Effector memory CD4-positive, alpha-beta T cell (primary cell): ENCODE results near the gene TUBG1.
A peak's percentile ranks its signal among the peaks of the same experiment; 100 is the strongest.
"Not testable (repeated sequence)": the region's sequence is repeated elsewhere in the genome, so short reads cannot be mapped to it uniquely, and the experiment has no call there.

ENCODE experiments used
- DNase-seq, 3 donors: peaks; one replicate each; pipeline ENCODE4 v3.0.0-alpha.2; 2020
- H3K27ac ChIP-seq: 2 replicates; pipeline ENCODE4 v1.7.0; 2013; ENCODE audit warnings: mild to moderate bottlenecking, low read length, moderate library complexity; ENCODE audit not compliant: insufficient read depth, poor library complexity, severe bottlenecking
- H3K27me3 ChIP-seq: replicated peaks from 2 replicates; pipeline ENCODE4 v1.7.0; 2013; ENCODE audit warnings: mild to moderate bottlenecking, low read length; ENCODE audit not compliant: insufficient read depth, control insufficient read depth, poor library complexity, severe bottlenecking
- H3K36me3 ChIP-seq: 2 replicates; pipeline ENCODE4 v1.7.0; 2013; ENCODE audit warnings: mild to moderate bottlenecking, low read length, moderate library complexity; ENCODE audit not compliant: control insufficient read depth, insufficient read depth
- H3K4me1 ChIP-seq: 2 replicates; pipeline ENCODE4 v1.7.0; 2013; ENCODE audit warnings: low read length, mild to moderate bottlenecking; ENCODE audit not compliant: control insufficient read depth, insufficient read depth, poor library complexity, severe bottlenecking
- H3K4me3 ChIP-seq: 2 replicates; pipeline ENCODE4 v1.7.0; 2013; ENCODE audit warnings: low read length, low read depth, mild to moderate bottlenecking; ENCODE audit not compliant: insufficient read depth, poor library complexity, severe bottlenecking
- H3K9me3 ChIP-seq: 2 replicates; pipeline ENCODE4 v1.7.0; 2013; ENCODE audit warnings: mild to moderate bottlenecking, low read length, moderate library complexity; ENCODE audit not compliant: control insufficient read depth

Gene TUBG1

DNA sequence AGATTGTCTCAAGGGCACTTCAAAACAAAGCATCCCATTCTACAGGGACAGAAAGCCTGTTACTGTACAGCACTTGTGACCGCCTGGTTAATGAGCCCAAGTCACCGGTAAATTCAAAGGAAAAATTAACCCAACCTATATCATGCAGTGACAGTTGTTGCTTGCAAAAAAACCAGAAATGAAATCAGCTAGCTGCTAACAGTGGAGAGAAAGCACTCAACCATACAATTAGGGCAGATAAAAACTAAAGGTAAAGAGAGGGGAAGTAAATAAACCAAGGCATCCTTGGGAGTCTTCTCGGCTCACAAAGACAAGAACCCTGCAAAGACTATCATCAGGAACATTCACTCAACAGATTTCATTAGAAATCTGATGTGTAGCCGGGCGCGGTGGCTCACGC, 6.2 kb upstream of the TUBG1 start:
- Histone ChIP-seq H3K27ac (no peak overlapping the region), H3K27me3 (no peaks in the 10 kb centered on the region), H3K9me3 (no peaks in the 10 kb centered on the region), H3K4me1 (peaks cover 18% of the 10 kb centered on the region), H3K36me3 (peaks cover 9% of the 10 kb centered on the region), H3K4me3 (no peak overlapping the region)
- no peak for DNase-seq

DNA sequence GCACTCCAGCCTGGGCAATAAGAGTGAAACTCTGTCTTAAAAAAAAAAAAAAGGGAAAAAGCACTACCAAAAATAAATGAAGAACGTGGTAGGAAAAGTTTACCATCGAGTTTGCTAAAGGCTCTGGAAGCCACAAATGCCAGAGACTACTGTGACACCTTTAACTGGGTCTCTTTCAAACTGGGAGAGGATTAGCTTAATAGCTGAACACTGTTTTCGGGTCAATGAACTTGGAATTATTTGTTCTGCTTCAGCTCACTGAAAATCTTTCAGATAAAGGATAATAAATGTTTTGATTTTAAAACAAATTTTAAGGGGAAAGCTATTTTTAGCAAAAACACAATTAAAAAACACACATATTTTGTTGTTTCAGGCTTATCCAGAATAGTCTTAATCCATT, 1.7 kb upstream of the TUBG1 start:
- Histone ChIP-seq H3K27me3 (no peaks in the 10 kb centered on the region), H3K4me1 (peaks cover 20% of the 10 kb centered on the region), H3K27ac (peak overlapping the region; percentile 96), H3K4me3 (peak overlapping the region; percentile 87), H3K9me3 (no peaks in the 10 kb centered on the region), H3K36me3 (peaks cover 8% of the 10 kb centered on the region)
- no peak for DNase-seq

DNA sequence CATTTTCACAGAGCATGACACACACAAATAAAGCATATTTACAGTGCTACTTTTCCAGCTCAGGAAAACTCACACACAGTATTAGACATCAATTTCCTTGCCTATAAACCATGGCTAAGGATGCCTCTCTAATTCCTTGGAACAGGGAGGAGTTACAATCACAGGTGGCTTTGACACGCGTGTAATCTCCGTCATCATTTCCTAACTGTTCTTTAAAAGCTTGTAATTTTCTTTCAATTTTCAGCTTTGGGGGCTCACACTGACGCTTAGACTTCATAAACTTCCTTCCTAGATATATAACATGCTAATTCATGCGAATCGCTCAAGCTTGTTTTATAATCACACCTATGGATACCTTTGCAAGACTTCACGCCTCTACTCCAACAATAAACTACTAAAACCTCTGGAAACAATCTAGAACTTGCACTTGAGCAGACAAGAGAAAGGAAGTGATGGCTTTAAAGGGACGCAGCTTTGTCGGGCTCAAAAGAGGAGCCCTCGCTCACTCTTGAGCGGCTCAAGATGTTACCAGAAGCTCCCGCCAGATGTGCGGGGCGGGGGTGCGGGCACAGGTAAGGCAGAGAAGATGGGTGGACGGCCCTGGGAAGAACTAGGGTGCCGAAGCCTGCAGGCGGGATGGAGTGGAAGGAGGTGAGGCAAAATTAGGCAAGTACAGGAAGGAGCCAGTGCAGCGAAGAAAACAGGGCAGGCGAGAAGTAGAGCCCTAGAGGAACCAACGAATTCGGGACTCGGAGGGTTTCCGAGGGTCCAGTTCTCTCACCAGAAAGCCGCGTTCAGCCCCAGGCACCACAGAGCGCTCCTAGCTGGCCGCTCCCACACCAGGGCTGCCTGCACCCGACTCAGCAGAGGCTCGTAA, 940 bp upstream of the TUBG1 start:
- no peaks in the 10 kb centered on the region for H3K9me3 ChIP-seq
- DNase-seq = peak in 1 of 3 donors; percentile 3
- H3K4me1 ChIP-seq = peaks cover 20% of the 10 kb centered on the region
- peaks cover 9% of the 10 kb centered on the region for H3K36me3 ChIP-seq
- H3K27ac ChIP-seq = peak overlapping the region; percentile 96
- H3K4me3 ChIP-seq = peak overlapping the region; percentile 87
- H3K27me3 ChIP-seq = no peaks in the 10 kb centered on the region

DNA sequence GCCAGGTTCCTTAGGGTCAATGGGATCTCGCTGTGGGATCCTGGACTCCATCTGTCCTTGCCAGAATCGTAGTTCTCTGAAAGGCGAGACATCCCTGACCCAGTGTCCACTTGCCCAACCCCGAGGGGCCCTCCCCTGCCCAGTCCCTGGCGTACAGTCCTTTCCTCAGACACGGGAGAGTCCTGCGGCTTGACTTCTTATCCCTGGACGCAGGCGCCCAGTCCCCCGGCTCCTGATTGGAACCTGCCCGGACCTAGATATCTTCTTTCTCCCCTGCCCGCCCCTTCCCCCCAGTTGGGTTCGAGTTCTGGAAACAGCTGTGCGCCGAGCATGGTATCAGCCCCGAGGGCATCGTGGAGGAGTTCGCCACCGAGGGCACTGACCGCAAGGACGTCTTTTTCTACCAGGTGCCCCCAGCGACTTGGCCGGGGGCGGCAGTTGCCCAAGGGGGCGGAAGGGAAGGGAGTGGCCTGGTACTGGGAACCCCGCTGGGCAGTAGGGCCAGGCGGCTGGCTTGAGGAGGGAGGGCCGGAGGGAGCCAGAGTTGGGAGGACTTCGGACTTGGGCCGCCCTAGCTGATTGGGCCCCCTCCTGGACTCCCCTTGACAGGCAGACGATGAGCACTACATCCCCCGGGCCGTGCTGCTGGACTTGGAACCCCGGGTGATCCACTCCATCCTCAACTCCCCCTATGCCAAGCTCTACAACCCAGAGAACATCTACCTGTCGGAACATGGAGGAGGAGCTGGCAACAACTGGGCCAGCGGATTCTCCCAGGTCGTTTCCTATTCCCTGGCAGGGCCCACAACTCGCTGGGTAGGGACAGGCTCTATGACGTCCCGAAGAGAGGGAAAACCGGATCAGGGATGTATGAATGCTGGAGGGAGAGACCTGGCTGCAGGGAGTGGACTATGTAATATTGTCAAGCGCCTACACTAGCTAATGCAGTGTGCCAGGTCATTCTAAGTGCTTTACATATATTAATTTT, 625 bp downstream of the TUBG1 start:
- Histone ChIP-seq H3K27ac (peak overlapping the region; percentile 72), H3K36me3 (peaks cover 23% of the 10 kb centered on the region), H3K4me1 (peaks cover 20% of the 10 kb centered on the region), H3K4me3 (peak overlapping the region; percentile 77)
- not testable (repeated sequence) for H3K27me3 ChIP-seq, H3K9me3 ChIP-seq
- DNase-seq = peak in 1 of 3 donors; percentile 0

DNA sequence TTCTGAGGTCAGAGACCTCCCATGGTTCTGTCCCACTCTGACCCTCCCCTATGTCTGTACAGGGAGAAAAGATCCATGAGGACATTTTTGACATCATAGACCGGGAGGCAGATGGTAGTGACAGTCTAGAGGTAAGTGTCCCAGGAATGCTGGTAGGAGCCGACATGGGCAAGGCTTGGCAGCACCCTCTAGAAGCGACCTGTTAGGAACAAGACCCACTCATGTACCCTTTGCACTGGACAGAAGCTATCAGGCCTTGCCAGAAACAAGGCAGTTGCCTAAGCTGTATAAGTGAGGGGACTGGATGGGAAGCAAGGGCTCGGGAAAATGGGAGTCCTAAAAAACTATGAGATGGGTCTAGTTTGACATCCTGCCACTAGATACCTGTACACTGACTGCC, 2.5 kb downstream of the TUBG1 start:
- Histone ChIP-seq H3K4me1 (peaks cover 9% of the 10 kb centered on the region), H3K9me3 (no peaks in the 10 kb centered on the region), H3K4me3 (no peak overlapping the region), H3K27me3 (no peaks in the 10 kb centered on the region), H3K27ac (no peak overlapping the region), H3K36me3 (peaks cover 29% of the 10 kb centered on the region)
- no peak for DNase-seq

DNA sequence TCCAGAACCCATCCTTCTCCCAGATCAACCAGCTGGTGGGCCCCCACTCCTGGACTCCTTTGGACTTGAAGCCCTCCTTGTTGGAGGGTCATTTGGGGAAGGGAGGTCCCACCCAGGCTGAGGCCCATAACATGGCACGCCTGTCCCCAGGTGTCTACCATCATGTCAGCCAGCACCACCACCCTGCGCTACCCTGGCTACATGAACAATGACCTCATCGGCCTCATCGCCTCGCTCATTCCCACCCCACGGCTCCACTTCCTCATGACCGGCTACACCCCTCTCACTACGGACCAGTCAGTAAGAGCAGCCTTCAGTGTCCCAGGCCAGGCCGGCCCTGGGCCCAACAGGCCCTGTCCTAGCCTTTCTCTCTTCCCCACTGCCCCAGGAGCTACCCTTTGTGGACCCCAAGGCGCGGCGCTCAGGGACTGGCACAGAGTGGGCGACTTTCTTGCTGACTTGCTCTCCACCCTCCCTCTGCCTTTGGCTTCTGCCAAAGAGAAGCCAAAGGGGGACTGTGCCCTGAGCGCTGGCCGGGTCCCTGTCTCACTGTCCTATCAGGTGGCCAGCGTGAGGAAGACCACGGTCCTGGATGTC, 4.3 kb downstream of the TUBG1 start:
- DNase-seq = no peak
- Histone ChIP-seq H3K4me1 (peaks cover 3% of the 10 kb centered on the region), H3K9me3 (no peaks in the 10 kb centered on the region), H3K4me3 (no peak overlapping the region), H3K27ac (no peak overlapping the region), H3K36me3 (peaks cover 29% of the 10 kb centered on the region), H3K27me3 (no peaks in the 10 kb centered on the region)

DNA sequence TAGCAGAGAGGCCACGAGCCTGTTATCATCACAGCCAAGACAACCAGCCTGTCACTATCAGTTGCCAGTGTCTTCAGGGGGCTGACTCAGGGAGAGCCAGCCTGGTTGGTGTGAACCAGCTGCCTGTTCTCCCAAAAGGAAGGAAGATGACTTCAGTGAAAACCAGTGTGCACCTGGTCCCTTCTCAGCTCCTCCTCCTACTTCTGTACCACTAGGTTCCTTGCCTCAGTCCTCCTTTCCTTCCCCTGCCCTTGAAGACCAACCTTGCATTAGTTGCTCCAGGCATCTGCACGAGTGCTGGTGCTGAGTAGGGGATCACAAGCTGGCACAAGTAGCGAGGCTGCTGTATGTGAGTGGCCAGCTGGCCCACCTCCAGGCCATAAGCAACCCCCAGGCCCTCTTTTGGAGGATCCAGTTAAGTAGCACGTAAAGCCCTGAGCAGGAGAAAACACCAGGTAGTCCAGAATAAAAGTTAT, 8.5 kb downstream of the TUBG1 start:
- H3K27ac ChIP-seq = no peak overlapping the region
- H3K9me3 ChIP-seq = no peaks in the 10 kb centered on the region
- DNase-seq = no peak
- no peaks in the 10 kb centered on the region for H3K4me1 ChIP-seq
- H3K4me3 ChIP-seq = no peak overlapping the region
- no peaks in the 10 kb centered on the region for H3K27me3 ChIP-seq
- H3K36me3 ChIP-seq = peaks cover 23% of the 10 kb centered on the region

DNA sequence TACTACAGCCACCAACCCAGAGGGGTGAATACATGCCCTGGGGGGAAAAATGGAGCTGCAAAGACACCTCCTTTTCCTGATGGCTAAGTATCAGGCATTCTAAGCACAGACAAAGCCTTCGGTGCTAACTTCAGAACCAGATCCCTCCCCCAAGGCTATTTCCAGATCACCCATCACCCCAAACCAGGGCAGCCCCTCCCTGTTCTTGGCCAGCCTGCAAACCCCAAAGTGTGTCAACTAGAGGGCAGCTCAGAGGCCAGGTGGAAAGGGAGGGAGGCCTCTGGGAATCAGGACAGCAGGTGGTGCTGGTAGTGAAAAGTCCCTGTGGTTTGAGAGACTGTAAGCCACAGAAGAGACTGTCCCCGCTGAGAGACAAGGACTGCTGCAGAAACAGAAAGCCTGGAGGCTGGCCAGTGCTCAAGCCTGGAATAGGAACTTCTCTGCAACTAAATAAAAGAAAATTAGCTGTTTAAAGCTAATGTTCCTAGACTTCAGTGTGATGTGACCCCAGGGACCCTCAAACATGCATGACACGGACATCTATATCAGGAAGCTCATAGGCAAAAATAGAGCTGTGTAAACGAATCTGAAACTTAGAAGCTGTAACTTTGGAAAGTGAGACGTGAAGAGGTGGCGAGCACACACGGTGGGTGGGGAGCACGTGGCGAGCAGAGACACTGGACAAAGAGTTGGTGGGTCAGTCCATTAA, 9.1 kb downstream of the TUBG1 start:
- no peak overlapping the region for H3K4me3 ChIP-seq
- no peaks in the 10 kb centered on the region for H3K4me1 ChIP-seq
- no peak overlapping the region for H3K27ac ChIP-seq
- H3K9me3 ChIP-seq = no peaks in the 10 kb centered on the region
- DNase-seq = no peak
- H3K36me3 ChIP-seq = peaks cover 20% of the 10 kb centered on the region
- H3K27me3 ChIP-seq = no peaks in the 10 kb centered on the region

DNA sequence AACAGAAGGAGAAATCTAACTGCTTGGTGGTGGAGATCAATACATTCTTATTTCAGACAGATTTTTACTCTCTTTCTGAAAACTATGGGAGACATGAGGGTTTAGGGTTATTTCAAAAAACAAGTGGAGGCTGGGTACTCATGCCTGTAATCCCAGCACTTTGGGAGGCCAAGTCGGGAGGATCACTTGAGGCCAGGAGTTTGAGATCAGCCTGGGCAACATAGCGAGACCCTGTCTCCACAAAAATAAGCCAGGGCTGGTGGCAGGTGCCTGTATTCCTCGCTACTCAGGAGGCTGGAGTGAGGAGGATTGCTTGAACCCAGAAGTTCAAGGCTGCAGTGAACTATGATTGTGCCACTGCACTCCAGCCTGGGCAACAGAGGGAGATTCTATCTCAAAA, 12.5 kb downstream of the TUBG1 start:
- H3K4me3 ChIP-seq, DNase-seq, H3K9me3 ChIP-seq, H3K27ac ChIP-seq, H3K36me3 ChIP-seq, H3K27me3 ChIP-seq, H3K4me1 ChIP-seq: not testable (repeated sequence)
